OCI-LY7 (cell line): ENCODE measurements around the gene PVALEF. TPM values are rescaled to one million over a fixed set of nuclear protein-coding genes. Genes with fewer than 3 reads are reported as not detected.

ENCODE experiments used
- BruUV-seq: library from RNA; stranded (reverse); fragments of 400-500 nt; replicated peaks from 2 replicates; lab custom pipeline; 2021; lab: Mats Ljungman, UMichigan
- CTCF ChIA-PET: fragments of 300-600 bp; sonication (Branson Sonifier 250); formaldehyde crosslinking; loops from one replicate; lab custom pipeline; 2022; ENCODE audit warnings: antibody characterized with exemption; ENCODE audit not compliant: unreplicated experiment; lab: Charles Lee
- POLR2A ChIA-PET: fragments of 300-600 bp; sonication (Branson Sonifier 250); formaldehyde crosslinking; loops from one replicate; lab custom pipeline; 2022; ENCODE audit warnings: antibody characterized with exemption; lab: Charles Lee
- DNase-seq: peaks from one replicate; pipeline ENCODE4 v3.0.0-alpha.2; 2015; ENCODE audit warnings: low spot score
- H2AFZ ChIP-seq: fragments of 200-600 bp; sonication (generic), shearing (Covaris generic); 2 replicates; pipeline ENCODE4 v1.6.1; 2014; ENCODE audit warnings: mild to moderate bottlenecking, antibody characterized with exemption, low read length, moderate library complexity
- H3K27ac ChIP-seq: fragments of 200-600 bp; sonication (generic); 2 replicates; pipeline ENCODE4 v1.5.1; 2014; ENCODE audit warnings: mixed run types, low read depth, mild to moderate bottlenecking, moderate library complexity, low read length, inconsistent platforms; ENCODE audit not compliant: poor library complexity, severe bottlenecking
- H3K36me3 ChIP-seq: fragments of 200-600 bp; sonication (generic); 2 replicates; pipeline ENCODE4 v1.6.1; 2014; ENCODE audit warnings: mild to moderate bottlenecking, antibody characterized with exemption, low read length, moderate library complexity, mixed read lengths; ENCODE audit not compliant: insufficient read depth
- H3K4me1 ChIP-seq: fragments of 200-600 bp; sonication (generic); 2 replicates; pipeline ENCODE4 v1.5.1; 2014; ENCODE audit warnings: mild to moderate bottlenecking, low read length; ENCODE audit not compliant: insufficient read depth, poor library complexity, severe bottlenecking
- H3K4me2 ChIP-seq: fragments of 200-600 bp; sonication (generic); 2 replicates; pipeline ENCODE4 v1.6.1; 2014; ENCODE audit warnings: mild to moderate bottlenecking, low read length
- H3K4me3 ChIP-seq: fragments of 200-600 bp; sonication (generic); 2 replicates; pipeline ENCODE4 v1.5.1; 2014; ENCODE audit warnings: mild to moderate bottlenecking, low read depth, low read length; ENCODE audit not compliant: poor library complexity, severe bottlenecking
- H3K79me2 ChIP-seq: fragments of 200-600 bp; sonication (generic); 2 replicates; pipeline ENCODE4 v1.6.1; 2016; ENCODE audit warnings: low read depth, mild to moderate bottlenecking, low read length, moderate library complexity, mixed read lengths; ENCODE audit not compliant: insufficient read depth
- H3K9me2 ChIP-seq: fragments of 200-600 bp; sonication (generic); 2 replicates; pipeline ENCODE4 v1.6.1; 2016; ENCODE audit warnings: mild to moderate bottlenecking, low read length, mixed read lengths; ENCODE audit not compliant: insufficient read depth
- H3K9me3 ChIP-seq: fragments of 200-600 bp; sonication (generic); 2 replicates; pipeline ENCODE4 v1.6.1; 2014; ENCODE audit warnings: mild to moderate bottlenecking, mixed run types, low read length, mixed read lengths
- H4K20me1 ChIP-seq: fragments of 200-600 bp; sonication (generic); 2 replicates; pipeline ENCODE4 v1.6.1; 2014; ENCODE audit warnings: mild to moderate bottlenecking, antibody characterized with exemption, low read length, moderate library complexity, mixed read lengths; ENCODE audit not compliant: insufficient read depth
- EZH2phosphoT487 ChIP-seq: fragments of 200-600 bp; sonication (generic); IDR thresholded peaks from 2 replicates; pipeline ENCODE4 v1.6.1; 2018; ENCODE audit warnings: low read depth, borderline replicate concordance, mild to moderate bottlenecking, mixed run types, antibody characterized with exemption, low read length, moderate library complexity, mixed read lengths
- intact Hi-C: fragments of 100-400 bp; cut with micrococcal nuclease; formaldehyde crosslinking; loops from one replicate; pipeline ENCODE4 v1.10.0; 2022; ENCODE audit not compliant: unreplicated experiment
- total RNA-seq, 2 experiments: library from RNA; depleted of rRNA in 1 of 2; stranded (reverse); fragments of >200 nt in 1 of 2; shearing (Covaris generic) in 1 of 2; gene quantifications; 2 replicates each; pipeline ENCODE4 v1.2.3, GENCODE V29; 2014 to 2022
- TF ChIP-seq, protein P1 (sequence below): fragments of 200-600 bp; sonication (generic); conservative IDR thresholded peaks from 2 replicates; pipeline ENCODE4 v1.5.1; 2014; ENCODE audit warnings: mild to moderate bottlenecking, antibody characterized with exemption, low read length, moderate library complexity, mixed read lengths

The PVALEF gene
- total RNA-seq, 2 experiments from 2014 or later: not detected

DNA sequence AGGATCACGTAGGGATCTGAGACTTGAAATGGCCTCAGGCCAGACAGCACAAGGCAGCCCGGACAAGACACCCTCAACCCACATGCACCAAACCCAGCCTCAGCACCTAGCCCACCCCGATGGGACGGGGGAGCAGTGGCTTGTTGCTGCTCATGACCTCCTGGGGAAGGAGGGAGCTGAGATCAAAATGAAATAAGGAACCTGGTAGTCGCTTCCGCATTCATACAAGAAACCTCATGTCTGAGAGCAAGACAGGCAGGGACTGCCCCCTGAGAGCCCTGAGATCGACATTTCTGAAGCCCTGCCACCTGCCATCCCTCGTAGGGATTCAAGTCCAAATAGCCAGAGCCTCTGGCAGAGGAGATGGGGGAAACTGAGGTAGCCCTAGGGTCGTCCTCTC lies 63.1 kb downstream of the PVALEF start:
- Histone ChIP-seq H3K9me2 (no peaks in the 10 kb centered on the region), H3K4me1 (peaks cover 24% of the 10 kb centered on the region), H3K36me3 (peaks cover 23% of the 10 kb centered on the region), H4K20me1 (no peaks in the 10 kb centered on the region), H3K4me2 (peak overlapping the region; percentile 18; the same call in 1 of the 2 replicates), H3K4me3 (no peak overlapping the region), H3K9me3 (no peaks in the 10 kb centered on the region), H2AFZ (peak overlapping the region; percentile 20; the same call in 1 of the 2 replicates), H3K79me2 (no peaks in the 10 kb centered on the region), H3K27ac (peak overlapping the region; percentile 39)
- TF ChIP-seq, protein P1, sequence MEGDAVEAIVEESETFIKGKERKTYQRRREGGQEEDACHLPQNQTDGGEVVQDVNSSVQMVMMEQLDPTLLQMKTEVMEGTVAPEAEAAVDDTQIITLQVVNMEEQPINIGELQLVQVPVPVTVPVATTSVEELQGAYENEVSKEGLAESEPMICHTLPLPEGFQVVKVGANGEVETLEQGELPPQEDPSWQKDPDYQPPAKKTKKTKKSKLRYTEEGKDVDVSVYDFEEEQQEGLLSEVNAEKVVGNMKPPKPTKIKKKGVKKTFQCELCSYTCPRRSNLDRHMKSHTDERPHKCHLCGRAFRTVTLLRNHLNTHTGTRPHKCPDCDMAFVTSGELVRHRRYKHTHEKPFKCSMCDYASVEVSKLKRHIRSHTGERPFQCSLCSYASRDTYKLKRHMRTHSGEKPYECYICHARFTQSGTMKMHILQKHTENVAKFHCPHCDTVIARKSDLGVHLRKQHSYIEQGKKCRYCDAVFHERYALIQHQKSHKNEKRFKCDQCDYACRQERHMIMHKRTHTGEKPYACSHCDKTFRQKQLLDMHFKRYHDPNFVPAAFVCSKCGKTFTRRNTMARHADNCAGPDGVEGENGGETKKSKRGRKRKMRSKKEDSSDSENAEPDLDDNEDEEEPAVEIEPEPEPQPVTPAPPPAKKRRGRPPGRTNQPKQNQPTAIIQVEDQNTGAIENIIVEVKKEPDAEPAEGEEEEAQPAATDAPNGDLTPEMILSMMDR: no peak
- TF ChIP-seq EZH2phosphoT487: no peak
- intact Hi-C loops: no loop called here
- peak; percentile 60 for DNase-seq
- ChIA-PET CTCF (no interaction called here), POLR2A (interaction anchor here (1.3 kb wide), 1 partner anchor 10 kb away, joined by 3 read pairs; the partner anchor contains the start of genes NDUFAF8 and TEPSIN)
- TSS peak; percentile 80 for BruUV-seq

DNA sequence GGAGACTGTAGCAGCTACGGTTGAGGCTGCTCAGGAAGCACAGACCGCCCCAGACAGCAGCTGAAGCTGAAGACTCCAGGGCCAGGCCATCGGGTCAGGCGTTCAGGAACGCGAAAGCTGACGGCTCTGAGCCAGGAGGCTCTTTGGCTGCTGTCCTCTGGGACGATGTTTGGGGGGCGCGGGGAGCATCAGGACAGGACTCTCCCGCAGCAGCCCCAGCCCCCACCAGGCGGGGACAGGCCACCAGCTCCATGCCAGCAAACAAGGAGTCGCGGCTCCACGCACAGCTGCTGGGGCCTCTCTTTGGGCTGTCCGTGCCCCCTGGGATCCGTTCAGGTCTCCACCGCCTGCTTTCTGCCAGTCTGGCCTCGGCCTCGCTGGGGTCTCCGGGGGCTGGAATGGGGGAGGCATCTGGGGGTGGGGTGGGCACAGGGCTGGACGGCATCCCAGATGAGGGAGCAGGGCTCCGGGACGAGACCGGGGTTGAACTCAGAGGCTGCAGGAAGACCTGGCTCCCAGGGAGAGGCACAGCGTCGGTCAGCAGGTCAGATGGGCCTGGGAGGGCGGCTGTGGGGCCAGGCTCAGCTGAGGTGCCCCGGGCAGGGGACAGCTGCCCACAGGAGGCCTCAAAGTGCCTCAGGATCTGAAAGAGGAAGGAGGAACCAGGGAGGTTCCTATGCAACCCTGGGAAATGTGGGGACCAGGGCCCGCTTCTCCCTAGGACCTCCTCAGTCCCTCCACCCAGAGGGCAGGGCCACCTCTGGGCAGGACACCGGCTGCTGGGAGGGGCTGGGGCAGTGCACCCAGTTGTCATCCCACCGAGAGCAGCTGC lies 63.7 kb downstream of the PVALEF start:
- no peak for DNase-seq
- TF ChIP-seq, protein P1: no peak
- TF ChIP-seq EZH2phosphoT487: no peak
- Histone ChIP-seq H2AFZ (peak overlapping the region; percentile 20; the same call in 1 of the 2 replicates), H3K9me3 (no peaks in the 10 kb centered on the region), H3K4me3 (no peak overlapping the region), H3K4me1 (peaks cover 17% of the 10 kb centered on the region), H3K79me2 (no peaks in the 10 kb centered on the region), H3K36me3 (peaks cover 23% of the 10 kb centered on the region), H3K4me2 (0 out of 2 replicates have a peak overlapping the region, but pooled peaks have one; percentile 18), H3K27ac (peak overlapping the region; percentile 39), H3K9me2 (no peaks in the 10 kb centered on the region), H4K20me1 (no peaks in the 10 kb centered on the region)
- no TSS peak for BruUV-seq
- intact Hi-C loops: no loop called here
- ChIA-PET CTCF (no interaction called here), POLR2A (interaction anchor here (1.3 kb wide), 1 partner anchor 10 kb away, joined by 3 read pairs; the partner anchor contains the start of genes NDUFAF8 and TEPSIN)

DNA sequence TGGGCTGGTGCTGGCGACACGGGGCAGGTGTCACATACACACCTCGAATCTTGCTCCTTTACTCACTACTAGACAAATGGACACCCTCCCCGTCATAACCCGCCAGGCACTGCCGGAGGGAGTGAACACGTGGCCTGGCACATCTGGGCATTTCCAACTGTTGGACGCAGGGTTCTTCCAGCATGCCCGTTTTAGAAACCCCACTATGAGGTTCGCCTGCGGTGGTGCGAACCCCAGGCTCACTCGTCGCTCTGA lies 64.3 kb downstream of the PVALEF start:
- ChIA-PET CTCF (no interaction called here), POLR2A (no interaction called here)
- Histone ChIP-seq H3K4me2 (no peak overlapping the region), H4K20me1 (no peaks in the 10 kb centered on the region), H3K79me2 (no peaks in the 10 kb centered on the region), H3K27ac (no peak overlapping the region), H3K9me2 (no peaks in the 10 kb centered on the region), H3K4me1 (peaks cover 17% of the 10 kb centered on the region), H3K36me3 (peaks cover 23% of the 10 kb centered on the region), H2AFZ (no peak overlapping the region), H3K4me3 (no peak overlapping the region), H3K9me3 (no peaks in the 10 kb centered on the region)
- no peak for DNase-seq
- intact Hi-C loops: no loop called here
- TF ChIP-seq, protein P1: no peak
- TF ChIP-seq EZH2phosphoT487: no peak
- BruUV-seq: no TSS peak
